Osteocyte (in vitro differentiated cells): ENCODE measurements around the gene TP53TG3C. TPM values are rescaled to one million over a fixed set of nuclear protein-coding genes. Genes with fewer than 3 reads are reported as not detected.
"Not testable (repeated sequence)": the region's sequence is repeated elsewhere in the genome, so short reads cannot be mapped to it uniquely, and the experiment has no call there.

ENCODE experiments used
- DNase-seq: peaks from one replicate; pipeline ENCODE4 v3.0.0; 2021; ENCODE audit warnings: mixed read lengths; ENCODE audit not compliant: unreplicated experiment; ENCODE audit errors: extremely low spot score
- H3K27ac Mint-ChIP-seq: one replicate; pipeline ENCODE4 v1.8.0; 2021; ENCODE audit warnings: mild to moderate bottlenecking, mixed read lengths; ENCODE audit not compliant: unreplicated experiment
- H3K27me3 Mint-ChIP-seq: one replicate; pipeline ENCODE4 v1.8.0; 2021; ENCODE audit warnings: mixed read lengths; ENCODE audit not compliant: unreplicated experiment
- H3K36me3 Mint-ChIP-seq: one replicate; pipeline ENCODE4 v1.8.0; 2021; ENCODE audit warnings: mixed read lengths; ENCODE audit not compliant: unreplicated experiment
- H3K4me1 Mint-ChIP-seq: one replicate; pipeline ENCODE4 v1.8.0; 2021; ENCODE audit warnings: mixed read lengths; ENCODE audit not compliant: unreplicated experiment
- H3K4me3 Mint-ChIP-seq: one replicate; pipeline ENCODE4 v1.8.0; 2021; ENCODE audit warnings: mild to moderate bottlenecking, moderate library complexity, mixed read lengths; ENCODE audit not compliant: unreplicated experiment
- H3K9me3 Mint-ChIP-seq: one replicate; pipeline ENCODE4 v1.8.0; 2021; ENCODE audit warnings: mixed read lengths; ENCODE audit not compliant: unreplicated experiment
- long read RNA-seq: library from polyadenylated mRNA; unstranded; transcript quantifications from one replicate; pipeline ENCODE4 v2.0.0, GENCODE V29; 2021
- total RNA-seq: library from RNA; stranded (reverse); gene quantifications from 2 replicates; pipeline ENCODE4 v1.2.1, GENCODE V29; 2021

TP53TG3C gene, protein sequence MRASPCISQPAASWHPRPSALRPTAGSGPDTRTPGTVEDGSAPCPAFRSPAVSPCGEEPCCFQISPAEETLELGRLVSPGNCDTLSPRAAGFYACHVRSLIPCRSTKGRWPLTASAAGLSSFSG
- total RNA-seq, result not detected in 2 replicates
- long read RNA-seq, result 0 reads

DNA sequence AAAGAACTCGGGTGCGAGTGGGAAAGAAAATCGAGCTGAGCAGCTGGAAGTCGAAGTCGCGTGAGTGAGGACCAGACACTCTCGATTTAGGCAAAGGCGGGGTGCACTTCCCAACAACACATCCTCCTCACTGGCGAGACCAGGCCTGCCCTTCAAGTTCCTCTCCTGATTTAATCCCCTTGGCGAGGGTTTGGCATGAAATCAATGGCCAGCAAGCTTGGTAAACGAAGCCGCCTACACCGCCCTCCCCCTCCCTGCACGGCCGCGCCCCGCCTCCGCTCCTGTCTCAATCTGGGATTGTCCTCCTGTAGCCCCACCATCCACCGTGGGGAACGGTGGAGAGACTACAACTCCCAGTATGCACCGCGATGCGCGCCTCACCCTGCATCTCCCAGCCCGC is at the start of gene TP53TG3C:
TP53TG3C (plus strand) TSS at position 301 of the 400 bp plus-strand sequence; CDS start at position 369, 68 bp downstream.
- H3K36me3 Mint-ChIP-seq, H3K27me3 Mint-ChIP-seq, H3K9me3 Mint-ChIP-seq, H3K4me1 Mint-ChIP-seq, H3K27ac Mint-ChIP-seq, DNase-seq, H3K4me3 Mint-ChIP-seq: not testable (repeated sequence)

Other genes with a start within 250 kb of the TP53TG3C start
- not detected in 2 replicates for gene TP53TG3E, start 110.1 kb downstream of the TP53TG3C start, total RNA-seq
- gene TP53TG3B, start 166.6 kb downstream of the TP53TG3C start, total RNA-seq, result not detected in 2 replicates